ENCODE results near the gene FBXL16. TPM values are rescaled to one million over a fixed set of nuclear protein-coding genes. Genes with fewer than 3 reads are reported as not detected.

Gene FBXL16
- total and polyA plus RNA-seq, 9 of the 15 experiments (the other 6 are each of a cell fraction or from before 2014, with no cell fraction given): 0.21 to 8.2 (median 1.7) TPM

GRCh38 chr16:679814-680624 is 25.6 kb downstream of the FBXL16 start, which contains the start of gene STUB1 (continued):
- TF ChIP-seq E2F1 (CRISPR knock-in tag; IDR thresholded peaks at IDR 0.05) (no peak), LEF1 (IDR thresholded peaks at IDR 0.05) (no peak), CEBPG (CRISPR knock-in tag; IDR thresholded peaks at IDR 0.05) (no peak), CEBPG (tag; conservative IDR thresholded peaks at IDR 0.05 in 1 of 2, IDR thresholded peaks at IDR 0.05 in 1 of 2) (no peak), POLR2G (IDR thresholded peaks at IDR 0.05; ENCODE audit: low read depth, low read length) (peak; percentile 83), NCOA6 (IDR thresholded peaks at IDR 0.05) (peak; percentile 96; the same call in 1 of the 2 replicates), ZBTB12 (CRISPR knock-in tag; IDR thresholded peaks at IDR 0.05) (no peak), DMBX1 (CRISPR knock-in tag; IDR thresholded peaks at IDR 0.05; ENCODE audit: borderline replicate concordance) (no peak), SMARCC2 (IDR thresholded peaks at IDR 0.05; ENCODE audit: low read depth) (no peak), CHAMP1 (IDR thresholded peaks at IDR 0.05) (no peak), NCOR1 (IDR thresholded peaks at IDR 0.05) (no peak), ZNF212 (CRISPR knock-in tag; IDR thresholded peaks at IDR 0.05) (no peak), TCF15 (CRISPR knock-in tag; IDR thresholded peaks at IDR 0.05) (no peak), GABPB2 (CRISPR knock-in tag; conservative IDR thresholded peaks at IDR 0.05) (no peak), LCOR (CRISPR knock-in tag; IDR thresholded peaks at IDR 0.05) (no peak), MAFG (tag; conservative IDR thresholded peaks at IDR 0.05) (no peak), ZNF175 (CRISPR knock-in tag; IDR thresholded peaks at IDR 0.05; ENCODE audit: low read depth) (no peak), CBX5 (IDR thresholded peaks at IDR 0.05; ENCODE audit: borderline replicate concordance, low read depth) (no peak), THAP7 (CRISPR knock-in tag; IDR thresholded peaks at IDR 0.05) (no peak), JUNB (CRISPR knock-in tag; conservative IDR thresholded peaks at IDR 0.05) (no peak), ZNF445 (CRISPR knock-in tag; IDR thresholded peaks at IDR 0.05; ENCODE audit: low read depth) (no peak), KDM1A (IDR thresholded peaks at IDR 0.05) (no peak), HLTF (IDR thresholded peaks at IDR 0.05) (no peak), KAT2B (IDR thresholded peaks at IDR 0.05; ENCODE audit: low read depth, low read length) (no peak), FOXJ3 (CRISPR knock-in tag; IDR thresholded peaks at IDR 0.05) (no peak)

Measured in K562 (cell line).